H1 (cell line): Measurements from ENCODE around the gene HIPK2.

Experiments
- CTCF ChIP-seq, 3 experiments: IDR thresholded peaks; 1 replicate in 2 of 3; 2 replicates in 1 of 3; pipeline versions ENCODE4 v1.5.1 to v1.6.1; 2011; ENCODE audit warnings: low read length in 3 of 3, mild to moderate bottlenecking in 3 of 3, inconsistent platforms in 2 of 3, low read depth in 1 of 3, moderate library complexity in 1 of 3; ENCODE audit not compliant: insufficient read depth in 1 of 3; ENCODE audit errors: control extremely low read depth in 1 of 3
- HDAC6 ChIP-seq: IDR thresholded peaks from one replicate; pipeline ENCODE4 v1.7.1; 2012; ENCODE audit warnings: low read depth, mild to moderate bottlenecking, inconsistent platforms, low read length, moderate library complexity
- POLR2A ChIP-seq, 2 experiments: IDR thresholded peaks; 1 replicate in 1 of 2; 2 replicates in 1 of 2; pipeline ENCODE4 v1.6.1; 2011; ENCODE audit warnings: low read depth in 2 of 2, low read length in 2 of 2, mild to moderate bottlenecking in 2 of 2; ENCODE audit errors: control extremely low read depth in 1 of 2
- RAD21 ChIP-seq, 2 experiments: IDR thresholded peaks in 1 of 2; conservative IDR thresholded peaks in 1 of 2; 2 replicates each; pipeline ENCODE4 v1.6.1; 2011; ENCODE audit warnings: low read depth in 2 of 2, low read length in 2 of 2, improper control_type of control experiment in 1 of 2, inconsistent platforms in 1 of 2, mild to moderate bottlenecking in 1 of 2, moderate library complexity in 1 of 2
- RNF2 ChIP-seq: fragments of 200-900, 300-1000 bp; sonication (generic); IDR thresholded peaks from 2 replicates; pipeline ENCODE4 v1.7.1; 2016; ENCODE audit warnings: borderline replicate concordance, low read depth, mild to moderate bottlenecking, antibody characterized with exemption, low read length; ENCODE audit not compliant: poor library complexity, severe bottlenecking; ENCODE audit errors: missing control alignments
- SP2 ChIP-seq: IDR thresholded peaks from 2 replicates; pipeline ENCODE4 v1.6.1; 2012; ENCODE audit warnings: mild to moderate bottlenecking, low read length, inconsistent platforms
- TAF1 ChIP-seq: IDR thresholded peaks from 2 replicates; pipeline ENCODE4 v1.6.1; 2011; ENCODE audit warnings: mild to moderate bottlenecking, low read depth, low read length
- TBP ChIP-seq: IDR thresholded peaks from 2 replicates; pipeline ENCODE4 v1.6.1; 2011; ENCODE audit warnings: low read depth, low read length, improper control_type of control experiment
- YY1 ChIP-seq: IDR thresholded peaks from 2 replicates; pipeline ENCODE4 v1.6.1; 2011; ENCODE audit warnings: low read depth, mild to moderate bottlenecking, low read length

GRCh38 chr7:139825666-139826290 lies 48.0 kb upstream of the HIPK2 start:
- TF ChIP-seq POLR2A (IDR thresholded peaks at IDR 0.05; ENCODE audit: control extremely low read depth in 1 of 2, low read depth in 2 of 2, low read length in 2 of 2), result no peak
- TF ChIP-seq HDAC6, result no peak
- no peak for TF ChIP-seq YY1
- TF ChIP-seq CTCF (IDR thresholded peaks at IDR 0.05; ENCODE audit: control extremely low read depth in 1 of 3, insufficient read depth in 1 of 3, low read depth in 1 of 3, low read length in 3 of 3), result no peak
- TF ChIP-seq RNF2, result no peak
- no peak for TF ChIP-seq RAD21 (IDR thresholded peaks at IDR 0.05 in 1 of 2, conservative IDR thresholded peaks at IDR 0.05 in 1 of 2; ENCODE audit: low read depth in 2 of 2, low read length in 2 of 2)
- TF ChIP-seq TAF1, result no peak
- no peak for TF ChIP-seq TBP
- TF ChIP-seq SP2, result no peak
